ENCODE results near the gene CHKA.

- TF ChIP-seq EZH2phosphoT487 (IDR thresholded peaks at IDR 0.05; ENCODE audit: insufficient read depth, low read depth): no peak
- no peak for TF ChIP-seq EZH2 (IDR thresholded peaks at IDR 0.05; ENCODE audit: insufficient read depth, poor library complexity, severe bottlenecking)
Observed at GRCh38 chr11:68146010-68146540, 24.9 kb upstream of the CHKA start.
